Urinary bladder (tissue), 4 donors: ENCODE results near the gene TEF. TPM values are rescaled to one million over a fixed set of nuclear protein-coding genes. Genes with fewer than 3 reads are reported as not detected.

Source experiments
- DNase-seq: peaks from one replicate; pipeline ENCODE4 v3.0.0-alpha.2; 2015; ENCODE audit errors: extremely low spot score
- H3K27ac ChIP-seq: one replicate; pipeline ENCODE4 v1.5.1; 2013; ENCODE audit warnings: low read depth, mild to moderate bottlenecking, moderate library complexity
- H3K36me3 ChIP-seq: one replicate; pipeline ENCODE4 v1.6.1; 2013; ENCODE audit warnings: mild to moderate bottlenecking, moderate library complexity; ENCODE audit not compliant: insufficient read depth
- H3K4me1 ChIP-seq: one replicate; pipeline ENCODE4 v1.6.1; 2013; ENCODE audit warnings: mild to moderate bottlenecking, moderate library complexity; ENCODE audit not compliant: insufficient read depth
- H3K4me3 ChIP-seq: one replicate; pipeline ENCODE4 v1.5.1; 2013; ENCODE audit warnings: low read depth, low read length
- WGBS: extraction: QIAGEN DNeasy Blood & Tissue Kit; methylation state at CpG from one replicate; pipeline ENCODE4 v1.1.7; 2013; 5-methylcytosine and 5-hydroxymethylcytosine counted together
- polyA plus RNA-seq: library from polyadenylated mRNA; stranded (reverse); fragments of 200-250 nt; gene quantifications from one replicate; pipeline ENCODE4 v1.2.3, GENCODE V29; 2013
- total RNA-seq: library from RNA; depleted of rRNA; stranded (reverse); fragments of >200 nt; gene quantifications from one replicate; pipeline ENCODE4 v1.2.3, GENCODE V29; 2014
- donor health status: healthy with polysubstance abuse.
- donor health status: healthy.

TEF gene
- total and polyA plus RNA-seq, 2 donors = 9.0 to 32.1 TPM

DNA sequence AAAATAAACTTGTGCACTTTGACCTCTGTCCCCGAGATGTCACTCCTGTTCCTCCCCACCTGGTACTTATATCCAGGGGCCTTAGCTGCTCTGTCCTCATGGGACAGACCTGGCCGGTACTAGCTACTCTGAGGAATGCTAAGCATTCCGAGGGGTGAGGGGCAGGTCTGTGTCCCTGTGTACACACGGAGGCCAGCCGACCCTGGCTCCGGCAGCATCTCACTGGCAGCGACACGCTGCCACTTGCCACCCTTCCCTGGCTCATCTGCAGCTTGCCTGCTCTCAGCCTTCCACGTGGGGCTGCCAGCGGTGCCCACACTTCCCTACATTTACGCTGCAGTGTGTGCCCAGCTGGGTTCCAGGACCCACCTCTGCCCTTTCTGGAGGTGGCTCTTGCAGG is 21.6 kb upstream of the TEF start:
- Histone ChIP-seq H3K27ac (no peak overlapping the region), H3K4me3 (no peak overlapping the region), H3K36me3 (no peaks in the 10 kb centered on the region), H3K4me1 (no peaks in the 10 kb centered on the region)
- DNase-seq = no peak
- 60% methylated on average over 11 of the region's 11 CpGs for WGBS

DNA sequence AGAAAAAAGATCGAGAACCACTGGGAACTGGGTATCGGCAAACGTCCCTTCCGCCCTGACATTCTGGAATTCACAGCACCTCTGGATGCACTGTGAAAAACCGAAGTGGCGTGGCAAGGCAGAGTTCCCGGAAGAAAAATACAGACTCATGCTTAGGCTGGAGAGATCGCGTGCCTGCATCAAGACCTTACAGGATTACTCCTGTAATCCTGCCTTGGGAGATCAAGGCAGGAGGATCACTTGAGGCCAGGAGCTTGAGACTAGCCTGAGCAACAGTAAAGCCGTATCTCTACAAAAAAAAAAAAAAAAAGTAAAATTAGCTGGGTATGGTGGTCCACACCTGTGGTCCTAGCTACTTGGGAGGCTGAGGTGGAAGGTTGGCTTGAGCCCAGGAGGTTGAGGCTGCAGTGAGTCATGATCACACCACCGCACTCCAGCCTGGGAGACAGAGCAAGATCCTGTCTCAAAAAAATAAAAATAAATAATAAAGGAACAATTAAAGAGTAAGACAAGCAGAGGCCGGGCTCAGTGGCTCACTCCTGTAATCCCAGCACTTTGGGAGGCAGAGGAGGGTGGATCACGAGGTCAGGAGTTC is 19.9 kb upstream of the TEF start:
- DNase-seq = no peak
- H3K4me1 ChIP-seq = no peaks in the 10 kb centered on the region
- 92% methylated on average over 13 of the region's 13 CpGs for WGBS
- no peaks in the 10 kb centered on the region for H3K36me3 ChIP-seq
- H3K27ac ChIP-seq = no peak overlapping the region
- H3K4me3 ChIP-seq = no peak overlapping the region

DNA sequence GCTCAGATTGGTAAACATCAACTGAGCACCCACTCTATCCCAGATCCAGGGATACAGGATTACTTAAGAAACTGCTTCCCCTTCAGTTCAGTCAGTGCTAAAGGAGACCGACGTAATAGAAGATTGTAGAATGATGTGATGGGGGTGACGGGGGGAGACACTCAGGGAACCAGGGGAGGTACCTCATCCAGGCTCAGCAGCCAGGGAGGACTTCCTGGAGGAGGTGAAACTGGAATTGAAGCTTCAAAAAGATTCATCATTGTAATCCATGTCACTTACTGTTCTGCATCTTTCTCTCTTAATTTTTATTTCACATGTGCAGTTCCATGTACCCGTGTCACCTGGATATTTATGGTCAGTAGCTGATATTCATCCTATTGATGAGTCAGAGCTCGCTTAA is 19.1 kb upstream of the TEF start:
- H3K36me3 ChIP-seq = no peaks in the 10 kb centered on the region
- H3K27ac ChIP-seq = no peak overlapping the region
- H3K4me1 ChIP-seq = no peaks in the 10 kb centered on the region
- no peak for DNase-seq
- H3K4me3 ChIP-seq = no peak overlapping the region
- WGBS = 84% methylated on average over 5 of the region's 5 CpGs

DNA sequence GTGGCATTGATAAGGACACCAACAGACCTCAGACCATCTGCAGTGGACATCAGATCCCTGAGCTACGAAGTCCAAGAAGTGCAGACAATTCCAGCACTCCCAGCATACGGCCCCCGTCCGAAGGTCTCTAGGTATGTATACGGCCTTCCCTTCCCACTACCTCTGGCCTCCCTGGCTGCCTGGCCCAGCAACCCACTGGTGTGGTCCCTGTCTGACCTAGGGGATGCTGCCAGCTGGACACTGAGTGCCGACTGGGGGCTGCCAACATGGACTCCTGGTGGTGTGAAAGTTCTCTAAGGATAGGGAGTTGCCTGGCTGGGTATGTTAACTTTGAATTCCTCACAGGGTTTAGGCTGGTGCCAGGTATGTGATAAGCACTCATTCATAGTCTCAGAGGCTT is 17.5 kb upstream of the TEF start:
- no peak for DNase-seq
- H3K4me1 ChIP-seq = no peaks in the 10 kb centered on the region
- 85% methylated on average over 6 of the region's 6 CpGs for WGBS

DNA sequence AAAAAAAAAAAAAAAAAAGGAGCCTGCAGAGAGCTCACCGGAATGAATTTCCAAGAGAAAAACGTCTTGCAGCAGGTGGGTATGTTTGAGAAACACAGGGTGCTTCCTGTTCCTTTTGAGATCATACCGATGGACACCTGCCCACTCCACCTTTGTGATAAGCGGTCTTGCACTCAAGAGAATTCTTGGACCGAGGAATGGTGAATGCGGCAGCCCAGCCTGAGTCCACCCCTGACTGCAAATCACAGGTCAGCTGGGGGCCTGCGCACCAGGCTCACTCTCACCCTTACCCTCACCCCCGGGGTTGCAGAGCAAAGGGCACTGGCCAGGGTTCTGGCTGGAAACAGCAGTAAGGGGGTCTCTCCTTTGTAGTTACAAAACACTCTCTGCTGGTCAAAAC is 16.8 kb upstream of the TEF start:
- Histone ChIP-seq H3K4me3 (no peak overlapping the region), H3K27ac (no peak overlapping the region), H3K4me1 (no peaks in the 10 kb centered on the region), H3K36me3 (no peaks in the 10 kb centered on the region)
- DNase-seq = no peak
- WGBS = 53% methylated on average over 8 of the region's 8 CpGs

More for the DNA sequence above, 17.5 kb upstream of the TEF start:
- no peaks in the 10 kb centered on the region for H3K36me3 ChIP-seq
- H3K4me3 ChIP-seq = no peak overlapping the region
- no peak overlapping the region for H3K27ac ChIP-seq

DNA sequence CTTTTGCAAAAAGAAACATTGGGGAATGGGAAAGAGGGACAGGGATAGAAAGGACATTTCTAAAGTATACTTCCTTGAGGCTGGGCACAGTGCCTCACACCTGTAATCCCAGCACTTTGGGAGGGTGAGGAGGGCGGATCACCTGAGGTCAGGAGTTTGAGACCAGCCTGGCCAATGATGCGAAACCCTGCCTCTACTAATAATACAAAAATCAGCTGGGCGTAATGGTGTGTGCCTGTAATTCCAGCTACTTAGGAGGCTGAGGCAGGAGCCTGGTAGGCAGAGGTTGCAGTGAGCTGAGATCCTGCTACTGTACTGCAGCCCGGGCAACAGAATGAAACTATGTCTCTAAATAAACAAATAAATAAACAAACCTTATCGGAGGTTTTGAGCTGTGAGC is 16.3 kb upstream of the TEF start:
- DNase-seq = no peak
- H3K4me3 ChIP-seq = no peak overlapping the region
- no peaks in the 10 kb centered on the region for H3K4me1 ChIP-seq
- H3K27ac ChIP-seq = no peak overlapping the region
- WGBS = 69% methylated on average over 5 of the region's 5 CpGs
- no peaks in the 10 kb centered on the region for H3K36me3 ChIP-seq

DNA sequence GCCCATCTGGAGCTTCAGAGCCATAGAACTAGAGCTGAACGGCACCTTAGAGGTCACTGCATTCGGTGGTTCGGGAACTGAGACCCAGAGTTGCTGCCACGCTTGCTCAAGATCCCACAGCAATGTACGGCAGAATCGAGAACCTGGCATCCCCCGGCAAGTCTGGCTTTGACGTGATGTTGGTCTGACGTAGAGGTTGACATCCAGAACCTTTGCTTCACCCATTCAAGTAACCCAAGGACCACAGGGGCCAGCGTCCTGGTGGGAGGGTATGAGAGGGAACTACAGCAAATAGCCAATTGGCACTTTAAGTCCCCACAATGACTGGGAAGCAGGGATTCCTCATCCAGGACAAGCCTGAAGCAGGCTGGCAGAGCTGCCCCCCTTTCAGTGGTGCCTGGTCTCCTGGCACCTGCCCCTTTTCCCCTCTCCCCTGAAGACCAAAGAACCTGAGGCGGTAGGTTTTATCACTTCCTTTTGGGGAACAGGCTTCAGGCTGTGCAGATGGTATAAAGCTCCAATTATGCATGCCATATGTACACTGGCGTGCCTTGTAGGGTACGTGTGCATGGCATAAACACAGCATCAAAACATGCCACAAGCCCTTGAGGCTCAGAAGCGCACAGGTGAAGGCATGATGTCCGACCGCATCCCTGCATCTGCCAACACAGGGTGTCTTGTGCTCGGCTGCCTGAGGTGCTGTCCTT is 15.3 kb upstream of the TEF start:
- no peaks in the 10 kb centered on the region for H3K4me1 ChIP-seq
- WGBS = 46% methylated on average over 17 of the region's 17 CpGs
- no peaks in the 10 kb centered on the region for H3K36me3 ChIP-seq
- H3K27ac ChIP-seq = no peak overlapping the region
- no peak for DNase-seq
- H3K4me3 ChIP-seq = no peak overlapping the region

DNA sequence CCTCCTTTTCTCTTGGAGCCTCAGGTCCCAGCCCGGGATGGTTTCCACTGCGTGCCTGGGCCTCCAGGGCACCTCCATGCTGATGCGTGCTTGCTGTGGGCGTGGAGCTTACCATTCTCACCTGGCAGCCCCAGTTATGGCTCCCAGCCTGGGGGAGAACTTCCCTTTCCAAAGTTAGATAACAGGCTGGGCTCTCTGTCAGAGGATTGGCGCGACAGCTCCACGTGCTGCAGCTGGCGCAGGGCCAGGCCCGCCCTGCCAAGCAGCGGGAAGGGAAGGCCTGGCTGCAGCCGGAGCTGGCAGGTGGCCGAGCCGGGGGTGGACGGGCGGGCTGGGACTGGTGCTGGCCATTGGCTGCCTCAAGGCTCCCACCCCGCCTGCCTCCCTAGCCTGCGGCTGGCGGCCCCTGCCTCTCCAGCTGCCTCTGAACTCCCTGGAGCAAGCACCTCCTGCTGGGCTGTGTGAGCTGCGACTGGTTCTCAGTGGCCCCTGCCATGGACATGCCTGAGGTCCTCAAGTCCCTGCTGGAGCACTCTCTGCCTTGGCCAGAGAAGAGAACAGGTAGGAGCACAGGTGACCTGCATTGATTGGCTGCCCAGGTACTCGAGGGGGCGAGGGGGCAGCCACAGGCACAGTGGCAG is 14.6 kb upstream of the TEF start:
- DNase-seq = peak; percentile 80
- no peaks in the 10 kb centered on the region for H3K36me3 ChIP-seq
- no peak overlapping the region for H3K27ac ChIP-seq
- peak overlapping the region; percentile 27 for H3K4me3 ChIP-seq
- 4% methylated on average over 21 of the region's 21 CpGs for WGBS
- no peaks in the 10 kb centered on the region for H3K4me1 ChIP-seq

DNA sequence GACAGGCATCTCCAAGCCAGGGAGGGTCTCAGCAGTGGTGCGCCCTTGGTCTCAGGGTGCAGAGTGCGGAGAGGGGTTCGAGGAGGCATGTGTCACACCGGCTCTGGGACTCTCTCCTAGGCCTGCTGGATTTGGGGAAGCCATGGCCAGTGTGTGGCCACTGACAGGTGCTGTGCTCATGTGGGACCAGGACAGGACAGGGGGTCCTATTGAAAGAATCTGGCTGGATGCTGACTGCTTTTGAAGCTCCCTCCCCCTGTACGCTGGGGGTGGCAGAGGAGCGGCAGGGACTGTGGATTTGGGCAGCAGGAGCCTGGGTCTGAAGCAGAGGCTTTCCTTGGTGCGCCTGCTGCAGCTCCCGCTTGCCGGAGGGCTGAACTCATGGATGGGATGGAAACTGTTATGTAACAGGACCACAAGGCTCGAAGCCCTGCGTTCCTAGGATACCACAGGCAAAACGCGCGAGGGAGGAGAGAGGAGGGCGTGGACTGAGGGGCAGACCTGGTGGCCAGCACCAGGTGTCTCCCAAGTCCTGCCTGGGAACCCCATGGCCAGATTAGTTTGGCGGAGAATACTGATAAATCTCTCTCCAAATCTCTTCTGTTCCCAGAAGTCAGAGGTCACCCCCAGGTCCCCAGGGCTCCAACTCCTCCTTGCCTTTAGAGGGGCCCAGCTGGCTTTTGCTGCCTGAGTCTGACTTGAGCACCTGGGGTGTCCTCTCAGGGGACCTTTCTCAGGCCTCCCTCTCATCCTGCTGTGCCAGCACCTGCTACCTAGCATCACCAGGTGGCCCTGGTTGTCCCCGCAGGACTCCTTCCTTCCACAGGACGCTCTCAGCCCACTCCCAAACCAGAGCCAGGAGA is 13.8 kb upstream of the TEF start:
- no peak for DNase-seq
- H3K27ac ChIP-seq = peak overlapping the region; percentile 24
- 37% methylated on average over 18 of the region's 18 CpGs for WGBS
- H3K36me3 ChIP-seq = no peaks in the 10 kb centered on the region
- H3K4me3 ChIP-seq = peak overlapping the region; percentile 27
- H3K4me1 ChIP-seq = no peaks in the 10 kb centered on the region

DNA sequence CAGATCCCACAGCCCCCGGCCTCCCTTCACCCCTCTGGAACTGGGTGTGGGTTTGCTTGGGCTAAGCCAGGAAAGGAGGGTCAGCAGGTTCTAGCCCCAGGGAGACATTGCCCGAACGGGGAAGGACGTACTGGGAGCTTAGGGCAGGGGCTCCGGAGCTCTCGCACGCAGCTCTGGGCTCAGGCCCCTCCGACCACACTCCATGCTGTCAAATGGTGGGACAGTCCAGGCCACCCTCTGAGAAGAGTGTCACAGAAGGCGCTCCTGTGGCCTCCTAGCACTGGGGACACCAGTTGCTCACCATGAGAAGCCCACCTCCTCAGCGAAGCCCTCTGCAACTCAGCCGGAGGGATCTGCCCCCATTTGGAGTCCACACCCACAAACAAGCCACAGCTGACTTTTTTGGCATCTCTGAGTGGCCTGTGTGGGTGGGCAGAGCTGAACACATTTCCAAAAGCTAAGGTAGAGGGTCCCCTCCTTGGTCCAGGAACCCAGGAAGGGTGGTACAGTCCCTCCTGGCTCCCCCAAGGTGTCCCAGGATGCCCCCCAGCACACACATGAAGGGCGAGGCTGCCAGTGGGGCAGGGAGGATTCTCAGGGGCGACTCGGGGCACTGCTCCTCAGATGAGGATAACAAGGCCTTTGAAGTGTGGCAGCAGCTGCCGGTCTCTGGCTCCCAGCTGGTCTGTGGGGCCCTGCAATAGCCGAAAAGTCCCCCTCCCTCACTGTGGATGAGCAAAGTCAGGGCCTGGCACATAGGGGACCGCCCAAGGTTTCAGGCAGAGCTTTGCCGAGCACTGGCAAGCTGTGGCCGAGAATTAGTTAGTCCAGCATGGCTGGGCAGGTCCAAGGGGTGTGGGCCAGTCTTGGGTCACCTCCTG is 13.0 kb upstream of the TEF start:
- peak overlapping the region; percentile 27 for H3K4me3 ChIP-seq
- peak overlapping the region; percentile 24 for H3K27ac ChIP-seq
- WGBS = 69% methylated on average over 19 of the region's 19 CpGs
- no peak for DNase-seq
- H3K36me3 ChIP-seq = no peaks in the 10 kb centered on the region
- no peaks in the 10 kb centered on the region for H3K4me1 ChIP-seq

DNA sequence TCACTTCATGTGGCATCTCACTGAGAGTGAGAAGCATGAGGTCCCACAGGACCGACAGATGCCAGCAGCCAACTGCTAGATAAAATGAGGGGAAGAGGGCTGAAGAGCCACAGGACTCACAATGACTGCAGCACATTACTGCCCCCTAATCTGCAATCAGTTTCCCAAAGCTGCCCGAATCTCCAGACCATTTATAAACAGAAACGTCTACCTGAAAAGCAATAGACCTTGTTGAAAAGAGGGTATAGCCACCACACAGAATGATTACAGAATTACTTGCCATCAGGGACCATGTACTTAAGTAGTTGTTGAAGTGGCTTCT is 12.4 kb upstream of the TEF start:
- no peak for DNase-seq
- no peaks in the 10 kb centered on the region for H3K4me1 ChIP-seq
- no peaks in the 10 kb centered on the region for H3K36me3 ChIP-seq
- H3K27ac ChIP-seq = no peak overlapping the region
- WGBS = 49% methylated on average over 3 of the region's 3 CpGs
- no peak overlapping the region for H3K4me3 ChIP-seq

DNA sequence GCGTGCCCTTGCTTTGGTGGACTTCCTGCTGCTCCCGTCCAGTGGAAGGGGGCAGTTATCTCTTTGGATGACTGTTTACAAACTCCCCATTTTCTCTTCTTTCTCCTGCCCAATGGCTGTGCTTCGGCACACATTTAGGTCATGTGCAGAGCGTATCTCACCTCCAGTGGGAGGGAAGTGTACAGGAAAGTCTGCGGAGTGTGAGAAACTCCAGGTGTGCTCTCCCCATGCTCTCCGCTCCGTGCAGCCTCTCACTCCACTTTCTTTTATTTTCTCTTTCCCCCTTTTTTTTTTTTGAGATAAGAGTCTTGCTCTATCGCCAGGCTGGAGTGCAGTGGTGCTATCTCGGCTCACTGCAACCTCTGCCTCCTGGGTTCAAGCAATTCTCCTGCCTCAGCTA is 11.9 kb upstream of the TEF start:
- no peak overlapping the region for H3K27ac ChIP-seq
- no peak for DNase-seq
- no peaks in the 10 kb centered on the region for H3K36me3 ChIP-seq
- H3K4me1 ChIP-seq = no peaks in the 10 kb centered on the region
- no peak overlapping the region for H3K4me3 ChIP-seq
- WGBS = 76% methylated on average over 9 of the region's 9 CpGs

DNA sequence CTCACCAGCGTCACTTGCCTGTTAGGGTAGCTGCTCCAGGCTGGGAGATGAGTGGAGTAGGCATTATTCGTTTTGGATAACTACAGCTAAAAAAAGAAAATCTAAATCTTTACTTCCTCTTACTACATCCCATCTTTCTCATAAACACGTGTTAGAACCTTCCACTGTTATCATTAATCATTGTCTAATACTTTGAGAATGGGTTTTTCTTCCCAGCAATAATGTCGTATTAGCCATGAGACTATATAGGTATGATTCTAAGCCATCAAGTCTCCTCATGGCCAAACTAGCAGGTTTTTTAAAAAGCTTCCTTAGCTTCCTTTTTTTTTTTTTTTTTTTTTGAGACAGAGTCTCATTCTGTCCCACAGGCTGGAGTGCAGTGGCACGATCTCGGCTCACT is 3.9 kb upstream of the TEF start:
- no peak for DNase-seq
- Histone ChIP-seq H3K4me3 (no peak overlapping the region), H3K4me1 (no peaks in the 10 kb centered on the region), H3K27ac (no peak overlapping the region), H3K36me3 (no peaks in the 10 kb centered on the region)
- 55% methylated on average over 6 of the region's 6 CpGs for WGBS
